ENCODE results near the gene XRCC2.

DNA sequence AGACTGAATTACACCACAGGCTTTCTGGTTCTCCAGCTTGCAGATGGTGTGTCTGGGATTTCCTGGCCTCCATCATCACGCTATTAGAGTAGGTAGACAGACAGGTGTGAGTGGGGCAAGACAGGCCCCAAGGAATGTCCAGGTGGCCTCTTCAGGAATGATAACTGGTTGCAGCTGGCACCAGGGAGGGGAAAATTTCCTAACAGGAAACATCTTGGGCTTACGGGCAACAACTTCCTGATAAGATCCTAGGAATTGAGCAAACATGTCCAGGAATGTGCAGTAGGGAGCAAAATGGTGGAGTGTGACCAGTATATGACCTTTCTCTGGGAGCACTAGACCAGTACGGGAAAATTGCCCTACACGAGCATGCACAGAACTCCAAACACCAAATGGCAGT lies 11.3 kb downstream of the XRCC2 start:
- TF ChIP-seq POLR2A (IDR thresholded peaks at IDR 0.05; ENCODE audit: extremely low read depth, insufficient read length) (no peak), MYC (IDR thresholded peaks at IDR 0.05; ENCODE audit: low read depth, low read length) (no peak)
- TF ChIP-seq, protein P1, sequence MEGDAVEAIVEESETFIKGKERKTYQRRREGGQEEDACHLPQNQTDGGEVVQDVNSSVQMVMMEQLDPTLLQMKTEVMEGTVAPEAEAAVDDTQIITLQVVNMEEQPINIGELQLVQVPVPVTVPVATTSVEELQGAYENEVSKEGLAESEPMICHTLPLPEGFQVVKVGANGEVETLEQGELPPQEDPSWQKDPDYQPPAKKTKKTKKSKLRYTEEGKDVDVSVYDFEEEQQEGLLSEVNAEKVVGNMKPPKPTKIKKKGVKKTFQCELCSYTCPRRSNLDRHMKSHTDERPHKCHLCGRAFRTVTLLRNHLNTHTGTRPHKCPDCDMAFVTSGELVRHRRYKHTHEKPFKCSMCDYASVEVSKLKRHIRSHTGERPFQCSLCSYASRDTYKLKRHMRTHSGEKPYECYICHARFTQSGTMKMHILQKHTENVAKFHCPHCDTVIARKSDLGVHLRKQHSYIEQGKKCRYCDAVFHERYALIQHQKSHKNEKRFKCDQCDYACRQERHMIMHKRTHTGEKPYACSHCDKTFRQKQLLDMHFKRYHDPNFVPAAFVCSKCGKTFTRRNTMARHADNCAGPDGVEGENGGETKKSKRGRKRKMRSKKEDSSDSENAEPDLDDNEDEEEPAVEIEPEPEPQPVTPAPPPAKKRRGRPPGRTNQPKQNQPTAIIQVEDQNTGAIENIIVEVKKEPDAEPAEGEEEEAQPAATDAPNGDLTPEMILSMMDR (IDR thresholded peaks at IDR 0.05; ENCODE audit: low read depth, low read length), result no peak

Data from NB4 (cell line).